ENCODE data around the gene APIP. TPM values are rescaled to one million over a fixed set of nuclear protein-coding genes. Genes with fewer than 3 reads are reported as not detected.
"Not testable (repeated sequence)": the region's sequence is repeated elsewhere in the genome, so short reads cannot be mapped to it uniquely, and the experiment has no call there.

The APIP gene
- polyA plus RNA-seq, 4 donors: 37.6 to 54.5 (median 43.7) TPM

DNA sequence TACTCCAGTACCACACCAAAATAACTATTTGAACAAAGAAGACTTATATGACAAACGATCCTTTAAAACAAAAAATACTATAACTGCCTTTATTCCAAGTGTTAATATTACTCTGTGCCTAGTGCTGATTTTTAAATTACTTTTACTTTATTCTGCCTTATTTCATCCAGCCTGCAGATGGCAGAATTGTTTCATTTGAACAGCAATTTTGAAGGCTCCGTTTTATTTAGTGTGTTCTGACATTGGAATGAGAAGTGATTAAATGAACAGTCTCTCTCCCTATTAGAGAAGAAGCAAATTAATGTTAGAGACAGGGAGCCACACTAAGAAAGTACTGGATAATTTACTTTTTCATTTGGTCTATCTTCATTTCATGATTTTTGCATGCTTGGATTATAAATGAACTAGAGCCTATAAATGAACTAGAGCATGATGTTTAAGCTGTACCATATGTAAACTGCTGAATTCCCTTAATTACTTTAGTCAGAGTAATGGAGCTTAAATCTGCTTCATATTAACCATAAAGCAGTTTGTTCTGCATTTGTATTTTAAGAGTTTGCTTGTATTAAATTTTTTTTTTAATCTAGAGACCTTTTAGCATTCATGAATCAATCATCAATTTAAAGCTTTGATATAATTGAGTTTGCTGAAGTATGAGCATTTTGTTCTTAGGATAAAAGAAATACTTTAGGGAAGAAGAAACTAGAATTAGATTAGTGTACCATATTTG, 10.1 kb upstream of the APIP start:
- DNase-seq (ENCODE audit: low read depth in 4 of 4, low spot score in 3 of 4): peak in 3 of 4 donors; percentile 31 to 46 (median 41)

DNA sequence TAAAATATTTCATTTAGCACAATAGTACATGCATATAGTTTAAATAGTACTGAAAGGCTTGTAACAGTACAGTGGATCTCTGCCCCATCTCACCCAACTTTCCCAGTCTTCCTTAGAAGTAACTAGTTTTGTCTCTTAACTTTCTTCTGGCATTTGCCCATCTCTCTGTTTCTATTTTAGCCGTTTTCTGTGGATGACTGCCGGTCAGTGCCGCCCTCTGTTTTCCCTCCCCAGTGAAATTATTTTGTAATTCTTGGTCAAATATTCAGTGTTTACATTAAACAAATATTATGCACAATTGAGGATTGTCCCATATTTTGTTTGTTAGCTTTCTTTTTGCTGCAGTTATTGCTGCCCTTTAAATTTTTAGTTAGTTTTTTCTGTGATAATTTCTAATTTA, 8.5 kb upstream of the APIP start:
- DNase-seq (ENCODE audit: low read depth in 4 of 4, low spot score in 3 of 4): no peak

DNA sequence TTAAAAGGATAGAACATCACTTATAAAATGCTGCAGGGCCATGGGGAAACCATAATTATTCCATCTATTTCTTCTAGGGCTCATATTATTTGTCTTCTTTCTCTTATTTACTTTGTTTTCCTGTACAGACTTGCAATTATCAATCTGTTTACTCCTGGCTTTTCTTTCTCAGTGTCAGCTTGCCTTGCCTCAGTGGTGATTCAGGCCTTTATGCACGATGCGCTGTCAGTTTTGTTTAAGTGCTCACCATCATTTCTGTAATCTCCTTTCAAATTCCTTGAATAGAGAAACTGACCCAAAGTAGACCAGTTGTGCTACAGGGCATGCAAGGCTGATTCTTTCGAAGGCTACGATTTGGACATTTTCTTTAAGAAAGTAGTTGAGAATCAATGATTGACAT, 5.0 kb upstream of the APIP start:
- no peak for DNase-seq (ENCODE audit: low read depth in 4 of 4, low spot score in 3 of 4)

DNA sequence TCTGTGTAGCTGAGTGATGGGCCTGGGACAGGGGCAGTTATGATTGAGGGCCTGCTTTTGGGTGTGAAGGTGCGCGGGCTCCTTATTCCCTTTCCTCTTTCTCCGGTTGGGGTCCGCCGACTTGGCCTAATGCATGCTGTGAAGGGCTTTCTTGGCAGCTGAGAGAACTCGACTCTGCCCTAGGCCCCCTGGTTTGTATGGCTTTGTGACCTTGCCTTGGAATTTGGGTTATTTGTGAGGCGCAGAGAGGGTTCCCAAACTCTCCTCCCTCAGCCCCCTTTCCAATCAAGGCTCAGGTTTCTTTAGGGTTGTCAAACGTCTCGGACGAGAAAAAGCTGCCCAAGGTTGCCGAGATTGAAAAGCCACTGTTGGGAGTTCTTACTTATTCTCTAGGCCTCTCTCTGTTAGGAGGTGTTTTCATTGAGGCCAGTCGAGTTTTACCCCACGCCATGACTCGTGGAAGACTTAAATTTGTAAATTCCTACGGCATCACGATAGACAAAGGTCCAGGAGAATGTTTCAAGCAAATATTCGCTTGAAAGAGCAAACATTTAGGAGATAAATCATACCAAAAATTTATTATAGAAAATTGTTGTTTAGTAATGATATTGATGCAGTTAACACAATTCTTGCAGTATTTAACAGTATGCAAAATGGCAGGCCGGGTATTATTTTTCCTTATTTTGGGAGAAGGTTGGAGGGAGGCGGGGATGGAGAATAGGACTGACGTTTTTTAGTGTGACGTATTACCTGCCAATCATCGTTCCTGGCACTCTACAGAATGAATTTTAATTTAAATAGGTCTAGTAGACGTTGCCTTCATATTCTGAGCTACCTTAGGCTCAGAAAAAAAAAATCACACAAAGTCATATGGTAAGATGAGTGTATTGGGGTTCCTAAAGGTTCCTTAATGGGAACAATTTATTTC, 928 bp upstream of the APIP start:
- peak in 3 of 4 donors; percentile 25 to 42 (median 28) for DNase-seq (ENCODE audit: low read depth in 4 of 4, low spot score in 3 of 4)

DNA sequence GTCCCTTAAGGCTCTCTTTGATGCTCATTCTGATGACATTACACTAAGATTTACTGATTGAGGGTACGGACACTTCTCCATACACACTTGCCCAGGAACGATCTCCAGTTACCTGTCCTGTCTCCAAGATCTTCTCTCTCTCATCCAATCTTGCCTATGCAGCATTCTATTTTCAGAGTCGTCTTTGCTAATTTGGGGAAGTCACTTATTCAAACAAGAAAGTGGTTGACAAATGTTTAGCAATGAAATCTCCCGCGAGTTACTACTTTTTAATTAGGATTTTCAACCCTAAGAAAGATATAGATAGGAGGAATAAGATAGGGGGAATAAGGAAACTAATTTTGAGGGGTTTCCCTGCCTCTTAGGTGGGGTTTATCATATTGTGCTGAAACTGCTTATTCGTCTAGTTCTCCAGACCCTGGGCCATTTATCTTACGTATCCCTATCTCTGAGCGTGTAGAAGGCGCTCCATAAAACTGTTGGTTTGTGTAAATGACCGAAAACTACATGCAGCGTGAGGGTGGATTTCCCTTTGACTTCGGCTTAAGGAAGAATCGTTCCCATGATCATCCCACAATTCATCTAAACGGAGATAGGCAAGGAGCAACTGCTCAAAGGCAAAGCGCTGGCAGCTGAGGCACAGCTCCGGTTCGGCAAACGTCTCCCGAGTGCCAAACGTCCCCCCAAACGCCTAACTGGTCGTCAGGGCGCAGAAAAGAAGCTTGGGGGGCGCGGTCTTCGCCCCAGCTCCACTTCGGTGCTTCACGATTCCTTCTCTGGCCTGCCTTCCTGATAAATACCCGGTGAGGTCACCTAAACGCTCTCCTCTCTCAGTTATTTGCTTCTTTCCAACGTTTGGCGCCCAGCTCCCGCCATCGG, 804 bp downstream of the APIP start:
- peak in 1 of 4 donors; percentile 28 for DNase-seq (ENCODE audit: low read depth in 4 of 4, low spot score in 3 of 4)

DNA sequence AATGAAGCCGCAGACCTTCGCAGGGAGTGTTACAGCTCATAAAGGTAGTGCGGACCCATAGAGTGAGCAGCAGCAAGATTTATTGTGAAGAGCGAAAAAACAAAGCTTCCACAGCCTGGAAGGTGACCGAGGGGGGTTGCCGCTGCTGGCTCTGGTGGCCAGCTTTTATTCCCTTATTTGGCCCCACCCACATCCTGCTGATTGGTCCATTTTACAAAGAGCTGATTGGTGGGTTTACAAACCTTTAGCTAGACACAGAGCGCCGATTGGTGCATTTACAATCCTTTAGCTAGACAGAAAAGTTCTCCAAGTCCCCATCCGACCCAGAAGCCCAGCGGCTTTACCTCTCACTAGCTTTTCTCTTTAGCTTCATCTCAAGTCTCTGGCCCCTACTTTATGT, 2.6 kb downstream of the APIP start:
- DNase-seq (ENCODE audit: low read depth in 4 of 4, low spot score in 3 of 4): not testable (repeated sequence)

DNA sequence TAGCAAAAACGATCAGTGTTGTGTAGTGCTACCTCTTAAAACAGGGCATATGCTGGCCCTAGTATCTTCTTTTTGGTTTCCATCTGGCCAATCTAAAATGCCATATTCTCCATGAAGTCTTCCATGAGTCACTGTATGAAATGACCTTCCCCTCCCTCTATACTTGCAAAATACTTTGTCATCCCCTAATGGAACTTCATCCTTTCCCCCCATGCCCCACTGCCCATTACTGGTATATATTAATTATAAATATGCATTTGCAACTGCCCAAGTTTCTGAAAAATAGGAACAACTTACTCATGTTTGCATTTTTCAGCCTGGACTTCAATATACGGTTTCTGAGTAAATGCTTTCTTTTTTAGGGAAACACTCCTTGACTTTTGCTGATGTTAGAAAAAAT, 4.5 kb downstream of the APIP start:
- no peak for DNase-seq (ENCODE audit: low read depth in 4 of 4, low spot score in 3 of 4)

DNA sequence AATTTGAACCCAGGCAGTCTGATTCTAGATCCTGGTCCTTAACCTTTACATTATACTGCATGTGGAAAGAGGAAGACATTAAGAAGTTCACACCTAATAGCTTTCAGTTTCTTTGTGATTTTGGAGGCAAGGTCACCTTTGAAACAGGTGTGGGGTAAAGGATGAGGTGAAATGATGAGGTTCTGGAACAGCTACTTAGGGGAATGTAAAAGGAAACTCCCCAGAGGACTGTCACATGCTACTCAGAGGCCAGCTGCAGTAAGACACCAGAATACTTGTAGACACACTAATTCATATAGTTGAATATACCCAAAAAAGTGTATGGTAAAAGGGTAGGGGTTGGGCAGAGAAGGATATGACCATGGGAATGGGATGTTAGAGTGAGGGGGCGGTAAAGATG, 5.4 kb downstream of the APIP start:
- no peak for DNase-seq (ENCODE audit: low read depth in 4 of 4, low spot score in 3 of 4)

DNA sequence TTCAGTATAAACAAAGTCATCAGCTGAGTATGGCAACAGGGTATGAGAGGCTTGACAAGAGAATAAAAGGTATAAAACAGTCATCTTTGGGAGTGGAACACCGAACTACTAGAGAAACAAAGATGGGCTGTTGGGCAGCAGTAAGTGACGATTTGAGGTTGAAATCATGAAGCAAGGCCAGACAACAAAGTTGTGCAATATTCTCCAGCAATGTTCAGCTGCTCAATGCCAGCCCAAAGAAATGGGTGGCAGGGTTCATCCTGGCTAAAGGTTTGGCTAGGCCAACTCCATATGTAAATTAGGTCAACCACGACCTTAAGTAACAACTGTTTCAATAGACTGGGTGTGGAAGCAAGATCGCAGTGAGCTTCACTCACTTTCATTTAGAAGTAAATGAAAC, 6.2 kb downstream of the APIP start:
- no peak for DNase-seq (ENCODE audit: low read depth in 4 of 4, low spot score in 3 of 4)

DNA sequence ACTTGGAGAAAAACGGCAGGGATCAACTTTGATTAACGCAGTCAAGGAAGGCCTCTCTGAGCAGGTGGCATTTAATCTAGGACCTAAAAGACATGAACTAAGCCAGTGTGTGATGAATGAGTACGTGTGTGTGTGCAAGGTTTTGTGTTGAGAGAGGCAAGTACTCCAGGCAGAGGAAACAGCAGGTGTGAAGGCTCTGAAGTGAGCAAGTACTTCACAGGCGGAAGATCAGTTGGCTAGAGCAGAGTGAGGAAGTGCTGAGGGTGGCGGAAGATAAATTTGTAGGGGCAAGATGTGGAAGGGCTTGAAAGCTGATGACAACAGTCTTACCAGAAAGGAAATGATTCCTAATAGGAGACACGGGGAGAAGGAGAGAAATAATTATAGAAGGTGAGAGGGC, 6.8 kb downstream of the APIP start:
- no peak for DNase-seq (ENCODE audit: low read depth in 4 of 4, low spot score in 3 of 4)

DNA sequence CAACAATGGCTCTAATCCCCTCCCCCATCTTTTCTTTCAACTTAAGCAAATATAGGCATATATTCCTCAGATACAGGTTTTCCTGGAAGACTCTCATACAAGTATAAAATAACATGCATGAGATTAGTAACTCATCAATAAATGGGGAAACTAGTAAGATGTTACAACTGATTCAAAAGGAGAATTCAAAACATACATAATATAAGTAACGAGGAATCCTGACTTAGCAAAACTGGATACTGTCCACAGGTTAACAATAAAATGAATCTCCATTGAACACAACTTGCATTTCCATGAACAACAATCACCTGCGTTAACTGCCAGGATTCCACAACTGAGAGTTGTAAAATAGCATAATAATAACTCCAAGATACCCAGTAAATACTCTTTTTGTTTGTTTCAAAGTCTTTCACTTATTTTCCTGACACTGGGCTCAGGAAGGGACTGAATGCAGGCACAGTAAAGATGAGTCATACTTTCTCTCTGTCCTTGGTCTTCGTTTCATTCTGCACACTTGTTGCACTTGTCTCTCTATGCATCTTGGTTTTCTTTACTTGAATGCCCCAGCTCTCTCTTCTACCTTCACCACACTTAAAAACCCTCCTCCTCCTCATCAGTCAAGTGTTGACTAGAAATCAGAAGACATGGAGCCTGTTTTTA, 8.1 kb downstream of the APIP start:
- no peak for DNase-seq (ENCODE audit: low read depth in 4 of 4, low spot score in 3 of 4)

DNA sequence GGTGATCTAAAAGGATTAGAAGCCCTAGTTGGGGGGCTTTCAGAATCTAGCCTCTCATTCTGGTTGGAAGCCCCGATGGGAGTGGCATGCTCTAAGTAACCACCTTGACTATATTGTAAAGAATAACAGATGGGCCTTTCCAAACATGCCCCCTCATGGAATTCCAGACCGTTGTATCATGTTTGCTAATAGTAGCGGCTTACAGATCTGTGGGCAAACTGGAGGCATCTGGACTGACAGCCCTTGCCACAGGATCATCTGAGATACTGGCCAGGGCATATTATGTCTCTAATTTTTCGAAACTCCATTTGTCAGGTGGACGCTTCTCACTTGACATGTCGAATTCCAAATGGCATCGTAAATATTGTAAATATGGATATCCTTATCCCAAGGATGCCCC, 10.5 kb downstream of the APIP start:
- no peak for DNase-seq (ENCODE audit: low read depth in 4 of 4, low spot score in 3 of 4)

DNA sequence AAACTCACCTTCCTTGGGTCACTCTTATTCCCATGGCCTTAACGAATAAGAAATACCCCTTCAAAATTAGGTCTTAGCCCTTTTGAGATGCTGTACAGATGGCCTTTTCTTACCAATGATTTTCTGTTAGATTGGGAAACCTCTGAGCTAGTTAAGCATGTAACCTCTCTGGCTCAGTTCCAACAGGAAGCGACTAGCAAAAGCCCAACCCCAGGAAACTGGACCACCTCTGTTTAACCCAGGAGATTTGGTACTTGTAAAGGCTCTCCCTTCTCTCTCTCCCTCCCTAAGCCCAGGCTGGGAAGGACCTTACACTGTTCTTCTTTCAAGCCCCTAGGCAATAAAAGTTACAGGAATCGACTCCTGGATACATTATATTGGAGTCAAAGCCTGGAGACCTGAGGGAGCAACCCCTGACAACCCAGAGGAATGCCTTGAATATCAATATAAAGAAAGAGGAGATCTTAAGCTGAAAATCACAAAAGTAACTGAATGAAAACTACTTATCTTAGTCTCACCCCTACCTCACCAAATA, 11.7 kb downstream of the APIP start:
- no peak for DNase-seq (ENCODE audit: low read depth in 4 of 4, low spot score in 3 of 4)

DNA sequence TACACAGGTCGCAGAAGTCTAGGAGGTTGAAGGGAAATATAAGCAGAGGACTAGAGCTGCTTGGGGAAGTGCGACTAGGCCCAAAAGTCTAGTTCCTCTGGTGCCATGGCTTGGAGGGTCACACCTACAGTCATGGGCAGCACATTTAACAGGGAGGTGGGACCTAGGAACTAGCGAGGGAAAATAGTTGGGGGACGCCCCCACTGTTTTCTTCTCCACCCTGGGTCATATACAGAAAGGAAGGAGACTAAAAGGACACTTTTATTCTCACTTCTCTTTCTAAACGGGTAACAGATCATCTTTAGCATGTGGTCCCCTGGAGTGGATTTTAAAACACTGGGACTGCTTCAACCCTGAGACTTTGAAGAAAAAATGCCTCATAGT, 16.6 kb downstream of the APIP start:
- DNase-seq (ENCODE audit: low read depth in 4 of 4, low spot score in 3 of 4): no peak

DNA sequence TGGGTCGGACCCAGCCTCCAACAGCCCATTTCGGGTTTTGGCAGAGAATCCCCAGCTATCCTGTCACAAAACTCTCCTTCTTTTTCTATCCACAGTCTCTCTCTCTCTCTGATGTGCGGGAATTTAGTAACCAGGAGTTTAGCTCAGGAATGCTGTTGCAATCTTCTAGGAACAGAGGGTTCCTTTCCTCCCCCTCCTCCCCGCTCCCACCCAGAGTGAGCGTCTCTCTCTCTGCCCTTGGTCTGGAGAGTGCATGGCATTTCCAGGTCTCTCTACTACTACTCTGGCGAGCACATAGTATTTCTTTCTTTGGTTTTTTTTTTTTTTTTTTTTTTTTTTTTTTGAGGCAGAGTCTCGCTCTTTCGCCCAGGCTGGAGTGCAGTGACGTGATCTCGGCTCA, 17.7 kb downstream of the APIP start:
- no peak for DNase-seq (ENCODE audit: low read depth in 4 of 4, low spot score in 3 of 4)

DNA sequence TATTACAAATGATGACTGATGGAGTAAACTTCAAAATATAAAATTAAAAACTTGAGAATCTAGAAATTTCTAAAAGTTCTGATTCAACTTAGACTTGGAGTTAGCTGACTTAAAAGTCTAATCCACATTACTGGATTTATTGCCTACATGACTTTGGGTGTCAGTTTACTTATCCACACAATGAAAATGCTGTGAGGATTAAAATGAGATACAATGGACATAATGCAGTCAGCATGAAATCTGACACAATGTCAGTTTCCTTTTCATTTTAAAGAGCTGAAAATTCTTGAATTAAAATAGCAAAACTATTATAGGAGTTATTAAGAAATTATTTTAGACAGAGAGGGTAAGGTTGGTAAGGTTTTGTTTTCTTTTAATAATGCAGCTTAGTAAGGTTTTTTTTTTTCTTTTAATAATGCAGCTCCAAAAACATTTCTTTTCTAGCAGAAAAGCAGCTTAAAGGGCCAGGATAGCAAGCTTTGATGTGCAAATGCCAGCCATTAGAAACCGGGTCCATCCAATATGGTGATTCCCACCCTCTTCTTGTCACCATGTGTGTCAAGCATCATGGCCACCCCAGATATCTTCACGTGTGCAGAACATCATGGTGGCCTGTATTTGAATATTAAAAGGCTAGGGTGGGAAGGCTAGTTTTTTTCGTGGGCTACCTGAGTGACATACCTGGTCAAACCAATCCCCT, 18.9 kb downstream of the APIP start:
- DNase-seq (ENCODE audit: low read depth in 4 of 4, low spot score in 3 of 4): no peak

DNA sequence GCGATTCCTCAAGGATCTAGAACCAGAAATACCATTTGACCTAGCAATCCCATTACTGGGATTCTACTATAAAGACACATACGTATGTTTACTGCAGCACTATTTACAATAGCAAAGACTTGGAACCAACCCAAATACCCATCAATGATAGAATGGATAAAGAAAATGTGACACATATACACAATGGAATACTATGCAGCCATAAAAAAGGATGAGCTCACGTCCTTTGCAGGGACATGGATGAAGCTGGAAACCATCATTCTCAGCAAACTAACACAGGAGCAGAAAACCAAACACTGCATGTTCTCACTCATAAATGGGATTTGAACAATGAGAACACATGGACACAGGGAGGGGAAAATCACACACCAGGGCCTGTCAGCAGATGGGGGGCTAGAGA, 20.0 kb downstream of the APIP start:
- DNase-seq (ENCODE audit: low read depth in 4 of 4, low spot score in 3 of 4): not testable (repeated sequence)

DNA sequence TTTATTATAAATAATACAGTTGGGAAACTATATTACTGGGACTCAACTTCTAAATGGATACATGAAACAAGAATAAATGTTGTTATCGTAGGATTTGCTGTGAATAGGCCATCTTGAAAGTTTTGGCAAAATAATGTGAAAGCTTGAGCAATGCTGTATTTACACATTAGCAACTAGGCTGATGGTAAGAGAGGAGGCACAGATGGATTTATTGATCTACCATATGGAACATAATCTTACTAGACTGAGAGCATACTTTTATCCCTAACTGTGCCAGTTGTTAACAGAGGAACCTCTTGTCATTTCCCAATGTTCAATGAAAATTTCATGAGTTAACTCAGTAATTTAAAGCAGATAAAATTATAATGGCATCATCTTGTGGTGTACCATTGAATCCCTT, 22.8 kb downstream of the APIP start:
- no peak for DNase-seq (ENCODE audit: low read depth in 4 of 4, low spot score in 3 of 4)

DNA sequence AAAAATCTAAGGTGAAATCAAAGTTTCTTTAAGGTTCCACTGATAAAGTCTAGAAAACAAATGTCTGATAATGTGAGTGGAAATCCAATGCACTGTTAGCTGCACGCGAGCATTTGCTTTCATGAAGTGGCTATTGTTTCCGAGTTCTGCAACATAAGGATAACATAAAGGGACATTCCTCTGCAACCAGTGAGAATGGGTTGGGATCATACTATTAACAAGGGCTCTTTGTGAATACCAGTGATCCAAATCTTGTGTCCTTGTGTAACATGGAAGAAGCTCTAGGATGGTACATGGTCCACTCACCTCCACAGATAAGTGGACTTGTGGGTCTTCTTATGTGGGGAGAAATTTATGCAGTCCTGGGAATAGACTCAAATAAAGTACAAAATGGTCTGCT, 24.6 kb downstream of the APIP start:
- DNase-seq (ENCODE audit: low read depth in 4 of 4, low spot score in 3 of 4): no peak

DNA sequence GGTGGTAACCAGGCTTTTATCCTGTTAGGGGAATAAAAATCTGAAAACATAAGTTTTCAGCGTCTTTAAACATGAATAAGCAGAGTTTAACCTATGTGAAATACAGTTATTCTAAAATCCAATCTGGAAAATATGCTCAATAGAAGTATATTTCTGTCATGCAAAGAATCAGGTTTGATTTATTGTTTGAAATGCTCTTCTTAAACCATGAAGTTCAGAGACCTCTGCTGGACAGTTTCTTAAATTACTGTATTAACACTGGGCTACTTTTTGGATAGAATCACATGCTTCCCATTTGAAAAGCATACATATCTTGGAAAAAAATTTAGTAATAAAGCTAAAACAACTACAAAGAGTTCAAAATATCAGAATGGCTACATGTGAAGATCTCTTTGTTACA, 25.4 kb downstream of the APIP start:
- DNase-seq (ENCODE audit: low read depth in 4 of 4, low spot score in 3 of 4): peak in 2 of 4 donors; percentile 19 to 28

All from right renal pelvis (tissue), 4 donors.